Stomach (tissue), 4 donors: ENCODE data around the gene LRRC4C.

Source experiments
- CTCF ChIP-seq, 7 experiments: fragments of 450-650 bp in 4 of 7; fragments of 200-600 bp in 3 of 7; sonication (generic) in 3 of 7; IDR thresholded peaks; one replicate each; pipeline ENCODE4 v1.5.1; 2016 to 2019; ENCODE audit warnings: antibody characterized with exemption in 7 of 7, control low read depth in 2 of 7, mild to moderate bottlenecking in 1 of 7
- EP300 ChIP-seq: sonication (generic); formaldehyde crosslinking; IDR thresholded peaks from one replicate; pipeline ENCODE4 v1.6.1; 2017; ENCODE audit warnings: antibody characterized with exemption
- POLR2A ChIP-seq, 4 donors: fragments of 450-650 bp; IDR thresholded peaks; one replicate each; pipeline ENCODE4 v1.6.1; 2016; ENCODE audit warnings: antibody characterized with exemption in 4 of 4, control low read depth in 2 of 4, mild to moderate bottlenecking in 1 of 4, moderate library complexity in 1 of 4
- POLR2AphosphoS5 ChIP-seq, 3 donors: sonication (generic); formaldehyde crosslinking; IDR thresholded peaks; one replicate each; pipeline ENCODE4 v1.6.1; 2016; ENCODE audit warnings: antibody characterized with exemption in 3 of 3

DNA sequence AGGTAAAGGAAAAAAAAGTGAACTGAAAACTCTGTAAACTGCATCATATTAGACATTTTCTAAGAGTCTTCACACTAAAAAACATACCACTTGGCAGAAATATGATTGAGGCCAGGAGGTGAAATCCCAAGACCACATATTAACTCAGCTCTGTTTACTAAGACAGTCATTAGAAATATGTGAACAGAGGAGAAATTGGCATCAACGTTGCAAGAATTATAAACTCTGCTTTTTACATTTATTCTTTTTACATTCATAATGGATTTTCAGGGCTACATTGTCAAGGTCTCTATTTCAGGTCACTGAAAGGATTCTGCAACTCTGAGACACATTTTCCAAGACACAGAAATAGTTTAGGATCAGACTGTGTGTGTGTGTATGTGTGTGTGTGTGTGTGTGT lies 1364.0 kb downstream of the LRRC4C start:
- TF ChIP-seq CTCF (IDR thresholded peaks at IDR 0.05), result no peak
- TF ChIP-seq POLR2A (IDR thresholded peaks at IDR 0.05), result no peak
- no peak for TF ChIP-seq EP300
- TF ChIP-seq POLR2AphosphoS5 (IDR thresholded peaks at IDR 0.05), result no peak
